ENCODE results near the gene PTPRG. TPM values are rescaled to one million over a fixed set of nuclear protein-coding genes. Genes with fewer than 3 reads are reported as not detected.

Gene PTPRG
- total and polyA plus RNA-seq, 11 donors = 8.0 to 48.5 (median 35.4) TPM

GRCh38 chr3:61681636-61682035, 120.3 kb downstream of the PTPRG start:
- H3K36me3 ChIP-seq = no peaks in the 10 kb centered on the region
- H3K4me1 ChIP-seq = peaks cover 5 to 42% (median 21%) of the 10 kb centered on the region in 12 donors
- intact Hi-C loops (cut with DNase I) = loop anchor here in 2 of 10 donors (10.0 kb wide), 1 partner anchor 117 kb away; the partner anchor contains the start of gene PTPRG (in 2 of the 2)
- DNase-seq (no peak), ATAC-seq (no peak)
- TF ChIP-seq CTCF (IDR thresholded peaks at IDR 0.05) = no peak
- no peak for TF ChIP-seq POLR2A (IDR thresholded peaks at IDR 0.05)
- no peak overlapping the region for H3K4me3 ChIP-seq
- H3K27ac ChIP-seq = no peak overlapping the region
- no peaks in the 10 kb centered on the region for H3K9me3 ChIP-seq
- WGBS, 4 donors = 95 to 97% (median 95%) methylated on average over 5 of the region's 5 CpGs
- H3K27me3 ChIP-seq = no peaks in the 10 kb centered on the region

GRCh38 chr3:61682671-61683548, 121.5 kb downstream of the PTPRG start:
- H3K27ac ChIP-seq = peak overlapping the region in 5 of 12 donors; percentile 18 to 59 (median 31)
- WGBS, 4 donors = 80 to 84% (median 82%) methylated on average over 10 of the region's 10 CpGs
- peak in 2 of 4 donors; percentile 23 to 43 for ATAC-seq

GRCh38 chr3:61683549-61684236, 122.3 kb downstream of the PTPRG start:
- intact Hi-C loops (cut with DNase I) = loop anchor here in 2 of 10 donors (10.0 kb wide), 1 partner anchor 119 kb away; the partner anchor contains the start of gene PTPRG (in 2 of the 2)
- TF ChIP-seq POLR2A (IDR thresholded peaks at IDR 0.05) (no peak), CTCF (IDR thresholded peaks at IDR 0.05) (no peak)
- H3K9me3 ChIP-seq = no peaks in the 10 kb centered on the region
- H3K4me1 ChIP-seq = peaks cover 5 to 61% (median 29%) of the 10 kb centered on the region in 12 donors
- ATAC-seq = peak in 1 of 4 donors; percentile 6
- no peaks in the 10 kb centered on the region for H3K27me3 ChIP-seq
- DNase-seq = no peak
- H3K27ac ChIP-seq = peak overlapping the region in 4 of 12 donors; percentile 19 to 59 (median 32)
- 76 to 86% (median 82%) methylated on average over 11 of the region's 11 CpGs for whole genome bisulfite sequencing, 4 donors
- no peaks in the 10 kb centered on the region for H3K36me3 ChIP-seq
- H3K4me3 ChIP-seq = no peak overlapping the region

More at GRCh38 chr3:61682671-61683548, 121.5 kb downstream of the PTPRG start:
- H3K36me3 ChIP-seq = no peaks in the 10 kb centered on the region
- intact Hi-C loops (cut with DNase I) = loop anchor here in 2 of 10 donors (10.0 kb wide), 1 partner anchor 118 kb away; the partner anchor contains the start of gene PTPRG (in 2 of the 2)
- no peak for TF ChIP-seq CTCF (IDR thresholded peaks at IDR 0.05)
- no peak for TF ChIP-seq POLR2A (IDR thresholded peaks at IDR 0.05)
- H3K4me3 ChIP-seq = no peak overlapping the region
- H3K4me1 ChIP-seq = peaks cover 5 to 53% (median 25%) of the 10 kb centered on the region in 12 donors
- no peaks in the 10 kb centered on the region for H3K27me3 ChIP-seq
- no peak for DNase-seq
- no peaks in the 10 kb centered on the region for H3K9me3 ChIP-seq
